GM10266 (cell line): Measurements from ENCODE around the gene PDE4D.

Experiments
- DNase-seq: peaks from one replicate; pipeline ENCODE4 v3.0.0; 2012; ENCODE audit errors: extremely low spot score
- CTCF ChIP-seq: IDR thresholded peaks from 2 replicates; pipeline ENCODE4 v1.5.1; 2012; ENCODE audit warnings: mild to moderate bottlenecking, low read depth; ENCODE audit not compliant: control insufficient read depth, insufficient read depth; ENCODE audit errors: missing control alignments

PDE4D gene

GRCh38 chr5:59275510-59276324 lies 617.8 kb downstream of the PDE4D start:
- DNase-seq: no peak
- TF ChIP-seq CTCF: no peak

GRCh38 chr5:59275170-59275509 lies 618.4 kb downstream of the PDE4D start:
- no peak for TF ChIP-seq CTCF
- DNase-seq: no peak

- no peak for TF ChIP-seq CTCF
- DNase-seq: no peak
Observed at GRCh38 chr5:59274106-59274636, 619.4 kb downstream of the PDE4D start.

GRCh38 chr5:59272809-59273427 lies 620.6 kb downstream of the PDE4D start:
- no peak for DNase-seq
- no peak for TF ChIP-seq CTCF

- no peak for TF ChIP-seq CTCF
- DNase-seq: no peak
Observed at GRCh38 chr5:59268756-59269415, 624.6 kb downstream of the PDE4D start.

GRCh38 chr5:59267033-59267432 lies 626.5 kb downstream of the PDE4D start:
- TF ChIP-seq CTCF: no peak
- no peak for DNase-seq
